Dermis blood vessel endothelial cell (primary cell): ENCODE measurements around the gene FRK. TPM values are rescaled to one million over a fixed set of nuclear protein-coding genes. Genes with fewer than 3 reads are reported as not detected.
"Not testable (repeated sequence)": the region's sequence is repeated elsewhere in the genome, so short reads cannot be mapped to it uniquely, and the experiment has no call there.

Source experiments
- DNase-seq: peaks from one replicate; pipeline ENCODE4 v3.0.0; 2010
- total RNA-seq: library from RNA; depleted of rRNA; stranded (reverse); fragments of >200 nt; gene quantifications from 2 replicates; pipeline ENCODE4 v1.2.3, GENCODE V29; 2014

Gene FRK
- total RNA-seq, 1 donor from 2014 or later: 0.17 TPM

GRCh38 chr6:115937502-115937901, 123.2 kb downstream of the FRK start:
- DNase-seq: not testable (repeated sequence)

- no peak for DNase-seq
Measured at GRCh38 chr6:115935361-115935760, 125.3 kb downstream of the FRK start.

- DNase-seq: no peak
Measured at GRCh38 chr6:115934829-115935228, 125.9 kb downstream of the FRK start.

GRCh38 chr6:115934145-115934544, 126.5 kb downstream of the FRK start:
- no peak for DNase-seq

GRCh38 chr6:115932481-115932880, 128.2 kb downstream of the FRK start:
- no peak for DNase-seq

- not testable (repeated sequence) for DNase-seq
Measured at GRCh38 chr6:115928000-115928399, 132.7 kb downstream of the FRK start.

GRCh38 chr6:115922971-115923370, 137.7 kb downstream of the FRK start:
- no peak for DNase-seq

- no peak for DNase-seq
Measured at GRCh38 chr6:115914098-115914497, 146.6 kb downstream of the FRK start.

- DNase-seq: no peak
Measured at GRCh38 chr6:115909923-115910546, 150.7 kb downstream of the FRK start.

GRCh38 chr6:115908906-115909559, 151.7 kb downstream of the FRK start:
- no peak for DNase-seq

- no peak for DNase-seq
Measured at GRCh38 chr6:115905471-115905870, 155.2 kb downstream of the FRK start.

- no peak for DNase-seq
Measured at GRCh38 chr6:115902436-115902835, 158.3 kb downstream of the FRK start.

GRCh38 chr6:115901896-115902295, 158.8 kb downstream of the FRK start:
- no peak for DNase-seq

- DNase-seq: no peak
Measured at GRCh38 chr6:115899730-115900282, 160.9 kb downstream of the FRK start.

GRCh38 chr6:115898246-115898645, 162.4 kb downstream of the FRK start:
- DNase-seq: no peak

- DNase-seq: peak; percentile 48
Measured at GRCh38 chr6:115896538-115897129, 164.1 kb downstream of the FRK start.

- no peak for DNase-seq
Measured at GRCh38 chr6:115894426-115894992, 166.2 kb downstream of the FRK start.

- no peak for DNase-seq
Measured at GRCh38 chr6:115891750-115892149, 168.9 kb downstream of the FRK start.

GRCh38 chr6:115891111-115891669, 169.5 kb downstream of the FRK start:
- no peak for DNase-seq

GRCh38 chr6:115890238-115890637, 170.5 kb downstream of the FRK start:
- no peak for DNase-seq

- DNase-seq: not testable (repeated sequence)
Measured at GRCh38 chr6:115888687-115889470, 171.8 kb downstream of the FRK start.

GRCh38 chr6:115887891-115888290, 172.8 kb downstream of the FRK start:
- DNase-seq: no peak
